Activated CD8-positive, alpha-beta T cell treated with anti-CD3 and anti-CD28 coated beads, Interleukin-2, amount 10 ng/mL, durations not matched to agents 7 days and 5 days (primary cell): ENCODE data around the gene MRTFA. TPM values are rescaled to one million over a fixed set of nuclear protein-coding genes. Genes with fewer than 3 reads are reported as not detected.

Source experiments
- ATAC-seq: fragments of 150-1000 bp; cut with Tn5 transposase; one replicate; pipeline ENCODE4 v1.10.0; 2021; ENCODE audit warnings: moderate library complexity
- CTCF ChIA-PET: fragments of 350-600 bp; sonication (Branson Sonifier 250); formaldehyde crosslinking; loops from one replicate; lab custom pipeline; 2021; ENCODE audit warnings: antibody characterized with exemption; lab: Charles Lee
- POLR2A ChIA-PET: fragments of 350-600 bp; sonication (Branson Sonifier 250); formaldehyde crosslinking; loops from one replicate; lab custom pipeline; 2021; ENCODE audit warnings: antibody characterized with exemption; lab: Charles Lee
- DNase-seq: peaks from one replicate; pipeline ENCODE4 v3.0.0-alpha.2; 2020
- H3K27ac Mint-ChIP-seq: one replicate; pipeline ENCODE4 v1.8.0; 2021; ENCODE audit warnings: mild to moderate bottlenecking, mixed read lengths
- H3K27me3 Mint-ChIP-seq: one replicate; pipeline ENCODE4 v1.8.0; 2021; ENCODE audit warnings: low read depth, mixed read lengths
- H3K36me3 Mint-ChIP-seq: one replicate; pipeline ENCODE4 v1.8.0; 2021; ENCODE audit warnings: low read depth, mixed read lengths
- H3K4me1 Mint-ChIP-seq: one replicate; pipeline ENCODE4 v1.8.0; 2021; ENCODE audit warnings: low read depth, mixed read lengths
- H3K4me3 Mint-ChIP-seq: one replicate; pipeline ENCODE4 v1.8.0; 2021; ENCODE audit warnings: mild to moderate bottlenecking, mixed read lengths
- H3K9me3 Mint-ChIP-seq: one replicate; pipeline ENCODE4 v1.8.0; 2022; ENCODE audit warnings: mixed read lengths; ENCODE audit not compliant: insufficient read depth
- total RNA-seq, 2 experiments: library from RNA; stranded (reverse); gene quantifications; one replicate each; pipeline ENCODE4 v1.2.3, GENCODE V29; 2021

The MRTFA gene
- total RNA-seq, 2 experiments from 2014 or later, result 65.0 to 65.1 TPM

DNA sequence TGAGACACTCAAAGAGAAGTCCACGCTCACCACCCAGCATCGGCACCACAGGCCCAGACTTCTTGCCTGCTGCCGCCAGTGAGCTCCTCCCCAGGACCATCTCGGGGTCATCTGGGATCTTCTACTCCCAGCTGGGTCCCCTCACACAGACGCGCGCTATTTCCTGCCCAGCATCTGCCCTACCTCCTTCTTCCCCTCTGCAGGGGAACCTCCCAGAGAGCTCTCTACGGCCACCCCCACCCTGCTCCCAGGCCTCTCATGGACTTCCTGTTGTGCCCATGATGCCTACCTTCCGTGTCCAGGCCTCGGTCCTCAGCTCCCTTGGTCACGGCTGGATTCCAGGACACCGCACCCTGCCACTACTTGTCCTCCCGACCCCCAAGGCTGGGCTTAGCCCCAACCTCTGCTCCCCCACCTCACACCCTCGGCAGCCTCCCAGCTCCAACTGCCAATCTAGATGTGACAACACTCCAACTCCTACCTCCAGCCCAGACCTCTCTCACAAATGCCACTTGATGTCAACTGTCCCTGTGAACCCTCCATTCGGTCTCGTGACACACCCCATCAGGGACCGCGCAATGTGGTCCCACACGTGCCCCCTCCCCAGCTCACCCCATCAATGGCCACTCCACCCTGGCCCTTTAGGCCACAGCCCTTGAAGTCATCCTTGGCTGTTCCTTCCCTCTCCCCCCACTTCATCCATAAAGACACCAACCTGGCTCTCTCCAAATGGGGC is 220.8 kb downstream of the MRTFA start:
- ChIA-PET POLR2A (interaction anchor here (0.7 to 1.7 kb wide), 5 partner anchors 9 to 46 kb away, joined by 3 to 5 read pairs (median 3); partner anchors contain the start of gene SGSM3), CTCF (interaction anchor here (0.8 to 1.9 kb wide), 4 partner anchors 12 to 71 kb away, joined by 3 to 11 read pairs (median 4); no protein-coding TSS in a partner anchor)
- H3K36me3 Mint-ChIP-seq, result peaks cover 57% of the 10 kb centered on the region
- H3K9me3 Mint-ChIP-seq, result no peaks in the 10 kb centered on the region
- DNase-seq, result peak; percentile 53
- H3K27ac Mint-ChIP-seq, result peak overlapping the region; percentile 89
- peaks cover 44% of the 10 kb centered on the region for H3K4me1 Mint-ChIP-seq
- ATAC-seq, result peak; percentile 48
- no peak overlapping the region for H3K4me3 Mint-ChIP-seq
- no peaks in the 10 kb centered on the region for H3K27me3 Mint-ChIP-seq

DNA sequence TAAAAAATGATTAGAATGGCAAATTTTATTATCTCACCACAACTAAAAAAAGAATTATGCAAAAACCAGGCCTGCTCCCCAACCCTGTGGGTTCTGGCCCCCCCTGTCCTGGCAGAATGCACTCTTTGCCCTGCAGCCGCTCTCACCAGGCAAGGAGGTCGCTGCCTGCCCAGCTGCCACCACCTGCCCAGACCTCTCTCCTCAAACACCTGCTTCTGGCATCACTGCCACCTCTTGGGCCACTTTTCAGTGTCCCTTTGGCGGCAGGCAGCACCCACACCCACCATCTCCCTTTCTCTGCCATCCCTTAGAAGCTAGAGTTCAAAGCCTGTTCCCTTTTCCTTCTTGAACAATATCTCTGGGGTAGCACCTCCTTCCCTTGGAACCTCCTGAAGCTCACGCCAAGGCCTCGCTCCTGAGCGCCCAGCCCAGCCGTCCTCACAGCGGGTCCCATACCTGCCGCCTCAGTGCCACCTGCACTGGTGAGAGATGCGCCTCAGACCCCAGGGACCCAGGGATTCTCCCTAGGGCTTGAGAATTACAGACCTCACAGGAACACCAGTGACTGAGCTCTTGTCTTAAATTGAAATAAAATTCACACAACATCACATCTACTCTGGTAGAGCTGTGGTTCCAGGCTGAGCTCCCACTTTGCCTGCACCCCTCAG is 221.5 kb downstream of the MRTFA start:
- Mint-ChIP-seq H3K4me3 (no peak overlapping the region), H3K4me1 (peaks cover 44% of the 10 kb centered on the region), H3K36me3 (peaks cover 62% of the 10 kb centered on the region), H3K27ac (peak overlapping the region; percentile 89), H3K9me3 (no peaks in the 10 kb centered on the region), H3K27me3 (no peaks in the 10 kb centered on the region)
- ATAC-seq (no peak), DNase-seq (no peak)
- CTCF ChIA-PET, result interaction anchor here (0.8 to 1.9 kb wide), 4 partner anchors 13 to 72 kb away, joined by 3 to 11 read pairs (median 4); no protein-coding TSS in a partner anchor
- POLR2A ChIA-PET, result interaction anchor here (0.7 to 1.7 kb wide), 5 partner anchors 8 to 45 kb away, joined by 3 to 5 read pairs (median 3); partner anchors contain the start of gene SGSM3

DNA sequence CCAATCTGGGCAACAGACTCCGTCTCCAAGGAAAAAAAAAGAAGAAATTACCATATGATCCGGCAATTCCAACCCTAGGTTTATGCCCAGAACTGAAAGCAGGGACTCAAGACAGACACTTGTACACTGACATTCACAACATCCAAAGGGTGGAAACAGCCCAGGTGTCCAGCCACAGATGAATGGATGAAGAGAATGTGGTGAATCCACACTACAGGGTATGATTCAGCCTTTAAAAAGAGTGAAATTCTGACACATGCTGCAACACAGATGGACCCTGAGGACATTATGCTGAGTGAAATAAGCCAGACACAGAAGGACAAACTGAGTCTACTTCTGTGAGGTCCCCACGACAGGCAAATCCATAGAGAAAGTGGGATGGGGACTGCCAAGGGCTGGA is 222.2 kb downstream of the MRTFA start:
- no peaks in the 10 kb centered on the region for H3K9me3 Mint-ChIP-seq
- no peak for DNase-seq
- H3K4me1 Mint-ChIP-seq, result peaks cover 41% of the 10 kb centered on the region
- CTCF ChIA-PET, result no interaction called here
- H3K4me3 Mint-ChIP-seq, result no peak overlapping the region
- POLR2A ChIA-PET, result interaction anchor here (1.7 kb wide), 1 partner anchor 7 kb away, joined by 5 read pairs; no protein-coding TSS in a partner anchor
- no peaks in the 10 kb centered on the region for H3K27me3 Mint-ChIP-seq
- peaks cover 58% of the 10 kb centered on the region for H3K36me3 Mint-ChIP-seq
- ATAC-seq, result no peak
- H3K27ac Mint-ChIP-seq, result peak overlapping the region; percentile 55

DNA sequence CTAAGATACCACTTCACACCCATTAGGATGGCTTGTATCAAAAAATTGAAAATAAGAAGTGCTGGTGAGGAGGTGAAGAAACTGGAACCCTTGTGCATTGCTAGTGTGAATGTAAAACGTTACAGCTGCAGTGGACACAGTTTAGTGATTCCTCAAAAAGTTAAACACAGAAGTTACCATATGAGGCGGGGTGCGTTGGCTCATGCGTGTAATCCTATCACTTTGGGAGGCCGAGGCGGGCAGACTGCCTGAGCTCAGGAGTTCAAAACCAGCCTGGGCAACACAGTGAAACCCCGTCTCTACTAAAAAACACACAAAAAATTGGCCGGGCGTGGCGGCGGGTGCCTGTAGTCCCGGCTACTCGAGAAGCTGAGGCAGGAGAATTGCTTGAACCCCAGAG is 222.6 kb downstream of the MRTFA start:
- no peaks in the 10 kb centered on the region for H3K9me3 Mint-ChIP-seq
- peaks cover 39% of the 10 kb centered on the region for H3K4me1 Mint-ChIP-seq
- DNase-seq, result no peak
- H3K27me3 Mint-ChIP-seq, result no peaks in the 10 kb centered on the region
- no peak overlapping the region for H3K4me3 Mint-ChIP-seq
- POLR2A ChIA-PET, result no interaction called here
- H3K27ac Mint-ChIP-seq, result peak overlapping the region; percentile 55
- CTCF ChIA-PET, result interaction anchor here (0.7 kb wide), 1 partner anchor 269 kb away, joined by 3 read pairs; no protein-coding TSS in a partner anchor
- ATAC-seq, result no peak
- H3K36me3 Mint-ChIP-seq, result peaks cover 57% of the 10 kb centered on the region

DNA sequence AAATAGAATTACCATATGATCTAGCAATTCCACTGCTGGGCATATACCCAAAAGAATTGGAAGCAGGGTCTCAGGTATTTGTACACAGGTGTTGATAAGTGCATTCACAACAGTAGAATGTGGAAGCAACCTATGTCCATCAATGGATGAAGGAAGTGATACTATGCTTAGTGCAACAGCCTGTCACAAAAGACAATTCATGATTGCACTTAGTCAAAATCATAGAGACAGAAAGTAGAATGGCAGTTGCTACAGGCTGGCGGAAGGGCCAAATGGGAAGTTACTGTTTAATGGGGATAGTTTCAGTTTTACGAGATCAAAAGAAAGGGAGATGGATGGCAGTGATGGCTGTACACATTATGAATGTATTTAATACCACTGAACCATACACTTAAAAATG is 224.1 kb downstream of the MRTFA start:
- no peak for ATAC-seq

DNA sequence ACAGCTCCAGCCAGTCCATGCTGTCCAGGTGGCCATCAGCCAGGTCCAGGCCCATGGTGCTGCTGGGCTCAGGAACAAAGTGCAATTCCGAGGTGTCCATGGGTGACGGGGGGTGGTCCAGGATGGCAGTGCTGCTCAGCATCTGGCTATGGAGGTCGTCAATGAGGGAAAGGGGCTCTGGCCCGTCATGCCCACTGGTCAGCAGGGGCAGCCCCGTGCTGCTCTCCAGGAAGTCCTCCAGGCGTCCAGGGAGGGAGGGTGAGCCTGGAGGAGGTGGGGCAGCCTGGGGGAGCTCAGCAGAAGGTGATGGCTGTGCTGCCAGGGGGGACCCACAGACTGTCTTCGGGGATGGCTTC is 225.0 kb downstream of the MRTFA start:
- no peak for DNase-seq
- no peak for ATAC-seq
- Mint-ChIP-seq H3K27me3 (no peaks in the 10 kb centered on the region), H3K4me3 (no peak overlapping the region), H3K27ac (no peak overlapping the region), H3K9me3 (no peaks in the 10 kb centered on the region), H3K36me3 (peaks cover 59% of the 10 kb centered on the region), H3K4me1 (peaks cover 29% of the 10 kb centered on the region)
- POLR2A ChIA-PET, result no interaction called here
- CTCF ChIA-PET, result interaction anchor here (1.2 kb wide), 1 partner anchor 25 kb away, joined by 4 read pairs; no protein-coding TSS in a partner anchor

More for the DNA sequence above, 224.1 kb downstream of the MRTFA start:
- ChIA-PET POLR2A (no interaction called here), CTCF (interaction anchor here (1.2 kb wide), 1 partner anchor 24 kb away, joined by 4 read pairs; no protein-coding TSS in a partner anchor)
- DNase-seq, result no peak
- Mint-ChIP-seq H3K4me1 (peaks cover 34% of the 10 kb centered on the region), H3K27me3 (no peaks in the 10 kb centered on the region), H3K9me3 (no peaks in the 10 kb centered on the region), H3K4me3 (no peak overlapping the region), H3K36me3 (peaks cover 59% of the 10 kb centered on the region), H3K27ac (peak overlapping the region; percentile 51)

DNA sequence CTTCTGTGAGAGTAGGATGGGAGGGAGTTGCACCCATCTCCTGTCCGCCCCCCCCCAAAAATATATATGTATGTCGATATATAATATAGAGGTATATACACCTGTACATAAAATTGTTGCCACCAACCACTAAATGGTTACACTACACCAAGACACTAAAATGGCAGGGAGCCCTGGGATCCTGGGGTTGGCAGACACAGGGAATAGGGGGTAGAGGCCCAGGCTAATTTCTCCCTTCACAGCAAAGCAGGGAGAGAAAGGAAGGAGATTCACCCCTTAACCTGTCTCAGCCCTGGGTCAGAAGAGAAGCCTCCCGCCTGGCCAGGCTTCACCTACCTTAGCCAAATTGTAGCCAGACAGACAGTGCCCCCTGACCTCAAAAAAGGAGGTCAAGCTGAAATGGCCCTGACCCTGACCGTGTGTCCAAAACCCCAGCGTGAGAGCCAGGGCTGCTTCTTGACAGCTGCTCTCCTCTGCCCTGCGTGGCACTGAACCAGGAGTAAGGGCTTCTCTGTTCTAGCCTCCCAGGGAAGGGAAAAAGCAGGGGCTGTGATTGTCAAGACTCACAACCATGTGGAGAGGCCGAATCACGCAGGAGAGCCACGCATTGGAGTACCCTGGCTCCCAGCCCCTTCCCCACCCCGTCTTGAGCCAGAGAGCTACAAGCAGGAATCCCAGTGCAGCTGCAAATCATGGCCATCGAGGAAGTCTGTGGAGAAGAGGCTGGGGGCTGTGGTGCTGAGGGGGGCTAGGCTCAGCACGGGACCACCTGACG is 225.6 kb downstream of the MRTFA start:
- no peaks in the 10 kb centered on the region for H3K9me3 Mint-ChIP-seq

DNA sequence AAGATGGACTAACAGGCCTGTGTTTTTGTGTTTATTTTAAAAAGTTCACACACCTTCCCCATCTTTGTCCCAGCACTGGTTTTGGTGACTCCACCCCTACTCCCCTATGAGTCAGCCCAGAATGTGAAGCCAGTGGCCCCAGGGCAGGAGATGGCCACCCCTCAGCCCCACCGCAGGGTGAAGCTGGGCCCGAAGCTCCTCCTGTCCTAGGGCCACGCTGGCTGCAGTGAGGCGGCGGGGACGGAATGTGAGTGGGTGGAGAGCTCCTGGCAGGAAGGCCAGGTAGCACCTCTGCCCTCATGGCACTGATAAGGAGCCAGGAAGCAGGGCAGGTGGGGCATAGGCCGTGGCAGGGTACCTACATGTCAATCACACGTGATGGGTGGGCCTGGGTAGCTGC is 226.2 kb downstream of the MRTFA start:
- H3K9me3 Mint-ChIP-seq, result no peaks in the 10 kb centered on the region
- H3K4me1 Mint-ChIP-seq, result peaks cover 17% of the 10 kb centered on the region
- ATAC-seq, result no peak
- H3K4me3 Mint-ChIP-seq, result no peak overlapping the region
- H3K36me3 Mint-ChIP-seq, result peaks cover 52% of the 10 kb centered on the region
- POLR2A ChIA-PET, result interaction anchor here (0.6 to 1.2 kb wide), 2 partner anchors 9 kb away, joined by 3 read pairs; no protein-coding TSS in a partner anchor
- H3K27ac Mint-ChIP-seq, result peak overlapping the region; percentile 46
- DNase-seq, result no peak
- H3K27me3 Mint-ChIP-seq, result no peaks in the 10 kb centered on the region
- CTCF ChIA-PET, result interaction anchor here (1.2 kb wide), 1 partner anchor 19 kb away, joined by 3 read pairs; no protein-coding TSS in a partner anchor

More for the DNA sequence above, 225.6 kb downstream of the MRTFA start:
- no peak overlapping the region for H3K27ac Mint-ChIP-seq
- no peak for DNase-seq
- no peaks in the 10 kb centered on the region for H3K27me3 Mint-ChIP-seq
- H3K4me1 Mint-ChIP-seq, result peaks cover 24% of the 10 kb centered on the region
- H3K36me3 Mint-ChIP-seq, result peaks cover 57% of the 10 kb centered on the region
- no peak overlapping the region for H3K4me3 Mint-ChIP-seq
- ChIA-PET CTCF (no interaction called here), POLR2A (interaction anchor here (0.6 to 1.2 kb wide), 2 partner anchors 9 to 10 kb away, joined by 3 read pairs; no protein-coding TSS in a partner anchor)
- ATAC-seq, result no peak

DNA sequence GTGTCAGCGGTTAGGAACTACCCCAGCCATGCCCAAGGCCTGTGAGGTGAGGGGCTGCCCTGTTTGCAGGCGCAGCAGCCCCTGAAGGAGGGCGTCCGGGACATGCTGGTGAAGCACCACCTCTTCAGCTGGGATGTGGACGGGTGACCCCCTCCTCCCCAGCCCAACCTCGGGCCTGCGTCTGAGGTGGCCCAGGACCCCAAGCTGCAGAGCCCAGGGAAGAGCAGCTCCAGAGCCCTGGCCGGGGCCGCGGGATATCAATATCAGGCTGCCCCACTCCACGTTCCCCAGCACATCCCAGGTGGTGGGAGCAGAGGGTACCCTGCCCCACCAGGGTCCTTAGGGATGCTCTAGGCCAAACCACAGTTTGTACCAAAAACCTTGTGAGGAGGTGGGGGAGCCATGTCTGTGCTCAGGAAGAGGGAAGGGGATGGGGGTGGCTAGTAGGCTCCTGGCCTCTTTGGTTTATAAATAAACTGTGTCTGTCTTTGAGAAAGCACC is 226.9 kb downstream of the MRTFA start:
- ChIA-PET CTCF (interaction anchor here (1.2 kb wide), 1 partner anchor 18 kb away, joined by 3 read pairs; no protein-coding TSS in a partner anchor), POLR2A (interaction anchor here (0.6 to 1.2 kb wide), 3 partner anchors 10 to 1051 kb away, joined by 3 read pairs; no protein-coding TSS in a partner anchor)

DNA sequence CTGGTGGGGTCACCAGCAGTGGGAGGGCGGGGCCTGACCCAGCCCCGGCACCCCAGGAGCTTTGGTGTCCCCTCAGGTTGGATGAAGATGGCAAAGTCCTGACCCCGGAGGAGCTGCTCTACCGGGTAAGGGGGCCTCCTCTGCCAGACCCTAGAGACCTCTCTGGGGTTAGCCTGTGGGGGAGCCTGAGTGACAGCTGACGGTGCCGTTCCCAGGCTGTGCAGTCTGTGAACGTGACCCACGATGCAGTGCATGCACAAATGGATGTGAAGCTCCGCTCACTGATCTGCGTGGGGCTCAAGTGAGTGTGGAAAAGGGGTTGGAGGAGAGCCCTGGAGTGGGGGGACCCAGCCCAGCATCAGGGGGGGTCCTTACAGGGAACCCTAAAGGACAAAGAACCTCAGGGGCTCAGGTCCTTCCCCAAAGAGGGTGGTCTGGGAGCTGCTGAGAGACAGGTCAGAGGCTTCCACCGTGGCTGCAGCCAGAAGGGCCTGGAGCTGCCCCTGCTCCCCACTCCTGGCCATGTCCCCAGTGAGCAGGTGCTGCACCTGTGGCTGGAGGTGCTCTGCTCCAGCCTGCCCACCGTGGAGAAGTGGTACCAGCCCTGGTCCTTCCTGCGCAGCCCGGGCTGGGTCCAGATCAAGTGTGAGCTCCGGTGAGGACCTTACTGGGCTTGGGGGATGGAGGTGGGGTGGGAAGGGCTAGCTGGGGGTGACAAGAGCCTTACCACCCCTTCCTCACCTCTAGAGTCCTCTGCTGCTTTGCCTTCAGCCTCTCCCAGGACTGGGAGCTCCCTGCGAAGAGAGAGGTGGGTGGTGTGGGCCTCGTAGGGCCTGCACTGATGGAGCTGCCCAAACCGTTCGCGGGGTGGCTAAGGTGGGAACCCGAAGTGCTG is 227.6 kb downstream of the MRTFA start:
- Mint-ChIP-seq H3K27me3 (no peaks in the 10 kb centered on the region), H3K36me3 (peaks cover 46% of the 10 kb centered on the region), H3K4me3 (no peak overlapping the region), H3K9me3 (no peaks in the 10 kb centered on the region), H3K27ac (peak overlapping the region; percentile 43), H3K4me1 (peaks cover 11% of the 10 kb centered on the region)
- ChIA-PET POLR2A (interaction anchor here (0.6 kb wide), 2 partner anchors 14 to 1052 kb away, joined by 3 read pairs; no protein-coding TSS in a partner anchor), CTCF (interaction anchor here (1.2 kb wide), 1 partner anchor 17 kb away, joined by 3 read pairs; no protein-coding TSS in a partner anchor)
- no peak for DNase-seq
- ATAC-seq, result no peak

More for the DNA sequence above, 226.9 kb downstream of the MRTFA start:
- ATAC-seq (no peak), DNase-seq (no peak)
- Mint-ChIP-seq H3K9me3 (no peaks in the 10 kb centered on the region), H3K27ac (peak overlapping the region; percentile 46), H3K4me3 (no peak overlapping the region), H3K36me3 (peaks cover 46% of the 10 kb centered on the region), H3K27me3 (no peaks in the 10 kb centered on the region), H3K4me1 (peaks cover 11% of the 10 kb centered on the region)
